HG02610 (cell line): ENCODE measurements around the gene NELFE.
"Not testable (repeated sequence)": the region's sequence is repeated elsewhere in the genome, so short reads cannot be mapped to it uniquely, and the experiment has no call there.

Experiments
- ATAC-seq: cut with Tn5 transposase; IDR thresholded peaks from one replicate; pipeline ENCODE4 v1.9.1; 2021; ENCODE audit warnings: mild to moderate bottlenecking, moderate library complexity; ENCODE audit not compliant: unreplicated experiment

Gene NELFE

GRCh38 chr6:31949926-31950548, 8.7 kb downstream of the NELFE start:
- no peak for ATAC-seq

GRCh38 chr6:31948753-31949413, 9.9 kb downstream of the NELFE start:
- ATAC-seq, result no peak

GRCh38 chr6:31948306-31948705, 10.5 kb downstream of the NELFE start:
- ATAC-seq, result no peak

GRCh38 chr6:31947864-31948263, 10.9 kb downstream of the NELFE start:
- ATAC-seq, result no peak

GRCh38 chr6:31947070-31947675, 11.6 kb downstream of the NELFE start:
- no peak for ATAC-seq

GRCh38 chr6:31946370-31946885, 12.3 kb downstream of the NELFE start:
- ATAC-seq, result no peak

GRCh38 chr6:31945507-31946369, 13.0 kb downstream of the NELFE start, which contains the start of gene CFB:
Gene CFB (plus strand): TSS chr6:31946095. CDS start chr6:31946222, 127 bp downstream.
- ATAC-seq, result no peak

GRCh38 chr6:31945154-31945506, 13.6 kb downstream of the NELFE start:
- ATAC-seq, result no peak

GRCh38 chr6:31943742-31944141, 15.0 kb downstream of the NELFE start:
- ATAC-seq, result no peak

- no peak for ATAC-seq
Observed at GRCh38 chr6:31940256-31940664, 18.5 kb downstream of the NELFE start.

- no peak for ATAC-seq
Observed at GRCh38 chr6:31935823-31936222, 22.9 kb downstream of the NELFE start.

- ATAC-seq, result no peak
Observed at GRCh38 chr6:31935021-31935420, 23.8 kb downstream of the NELFE start.

- no peak for ATAC-seq
Observed at GRCh38 chr6:31933537-31933936, 25.2 kb downstream of the NELFE start.

GRCh38 chr6:31932137-31932536, 26.6 kb downstream of the NELFE start:
- ATAC-seq, result not testable (repeated sequence)

GRCh38 chr6:31930962-31931361, 27.8 kb downstream of the NELFE start:
- no peak for ATAC-seq

GRCh38 chr6:31928672-31928939, 30.2 kb downstream of the NELFE start:
- ATAC-seq, result no peak

GRCh38 chr6:31927863-31928671, 30.7 kb downstream of the NELFE start:
- ATAC-seq, result no peak

- no peak for ATAC-seq
Observed at GRCh38 chr6:31927242-31927862, 31.4 kb downstream of the NELFE start, which contains the start of gene C2. Gene C2 (plus strand): TSS chr6:31927717. CDS start chr6:31927753, 36 bp downstream.

GRCh38 chr6:31922942-31923341, 35.8 kb downstream of the NELFE start:
- no peak for ATAC-seq

GRCh38 chr6:31920811-31921210, 38.0 kb downstream of the NELFE start:
- ATAC-seq, result no peak
